K562 (cell line): ENCODE data around the gene EME1. TPM values are rescaled to one million over a fixed set of nuclear protein-coding genes. Genes with fewer than 3 reads are reported as not detected.

ENCODE experiments used
- C11orf30 ChIP-seq: fragments of 450-650 bp; IDR thresholded peaks from 2 replicates; pipeline ENCODE4 v1.6.1; 2016; ENCODE audit warnings: low read depth, mild to moderate bottlenecking
- CBX1 ChIP-seq: sonication (generic); IDR thresholded peaks from 2 replicates; pipeline ENCODE4 v1.6.1; 2016; ENCODE audit warnings: antibody characterized with exemption, low read depth, mild to moderate bottlenecking
- CHCHD3 ChIP-seq: fragments of 250-450 bp; sonication (Bioruptor Pico); IDR thresholded peaks from 2 replicates; pipeline ENCODE4 v2.1.2; 2022; ENCODE audit warnings: mild to moderate bottlenecking
- ESRRB ChIP-seq: fragments of 250-450 bp; sonication (Bioruptor Pico); IDR thresholded peaks from 2 replicates; pipeline ENCODE4 v1.5.0; 2020; ENCODE audit warnings: mild to moderate bottlenecking, moderate library complexity, borderline replicate concordance
- GABPB2 ChIP-seq: fragments of 250-450 bp; sonication (Bioruptor Pico); conservative IDR thresholded peaks from 2 replicates; pipeline ENCODE4 v1.5.1; 2021; ENCODE audit warnings: mild to moderate bottlenecking
- GTF2F1 ChIP-seq: IDR thresholded peaks from 2 replicates; pipeline ENCODE4 v1.6.1; 2011; ENCODE audit warnings: low read depth, low read length, improper control_type of control experiment
- HDAC1 ChIP-seq, 2 experiments: fragments of 450-650 bp; IDR thresholded peaks; 2 replicates each; pipeline ENCODE4 v1.6.1; 2016 to 2017; ENCODE audit warnings: inconsistent platforms in 1 of 2, mild to moderate bottlenecking in 1 of 2, moderate library complexity in 1 of 2
- KLF10 ChIP-seq: fragments of 250-450 bp; sonication (Bioruptor Pico); IDR thresholded peaks from 2 replicates; pipeline ENCODE4 v1.6.1; 2021; ENCODE audit warnings: matching md5 sums
- KLF16 ChIP-seq: IDR thresholded peaks from 2 replicates; pipeline ENCODE4 v1.6.1; 2016; ENCODE audit warnings: antibody characterized with exemption
- PTRF ChIP-seq: fragments of 450-650 bp; IDR thresholded peaks from 2 replicates; pipeline ENCODE4 v1.6.1; 2016; ENCODE audit warnings: mild to moderate bottlenecking, missing genetic modification characterization, missing compliant biosample characterization
- RBM25 ChIP-seq: fragments of 200-400 bp; formaldehyde crosslinking; IDR thresholded peaks from 2 replicates; pipeline ENCODE4 v1.6.1; 2018; ENCODE audit warnings: low read length, low read depth, moderate library complexity; ENCODE audit not compliant: severe bottlenecking
- SMARCC2 ChIP-seq: fragments of 450-650 bp; IDR thresholded peaks from 2 replicates; pipeline ENCODE4 v1.6.1; 2017; ENCODE audit warnings: antibody characterized with exemption, moderate library complexity, mild to moderate bottlenecking, low read depth
- TAL1 ChIP-seq: fragments of 450-650 bp; IDR thresholded peaks from 2 replicates; pipeline ENCODE4 v1.6.1; 2016; ENCODE audit warnings: mild to moderate bottlenecking
- TARDBP ChIP-seq: fragments of 450-650 bp; IDR thresholded peaks from 2 replicates; pipeline ENCODE4 v1.6.1; 2016
- ZNF146 ChIP-seq: IDR thresholded peaks from one replicate; pipeline ENCODE4 v1.6.1; 2018; ENCODE audit warnings: missing compliant biosample characterization; ENCODE audit not compliant: unreplicated experiment
- ZNF57 ChIP-seq: fragments of 450-650 bp; formaldehyde crosslinking; IDR thresholded peaks from 2 replicates; pipeline ENCODE4 v1.4.0; 2020; ENCODE audit warnings: mild to moderate bottlenecking, moderate library complexity
- ZNF584 ChIP-seq: fragments of 200-800 bp; sonication (Bioruptor generic); IDR thresholded peaks from 2 replicates; pipeline ENCODE4 v1.6.1; 2016; ENCODE audit warnings: low read depth, mild to moderate bottlenecking, missing genetic modification characterization, missing compliant biosample characterization
- polyA plus RNA-seq, 8 experiments: library from polyadenylated mRNA; depleted of rRNA in 4 of 8; stranded (reverse) in 5 of 8; unstranded in 3 of 8; fragments of >200 nt; fragmentation: Nextera tagmentation in 2 of 8; fragmentation: Illumina TruSeq in 1 of 8; extraction: Ambion mirVana in 2 of 8; extraction: Trizol in 1 of 8; gene quantifications; 2 replicates each; pipeline versions ENCODE4 v1.2.1 to v1.2.3, GENCODE V29; 2011 to 2014; ENCODE audit warnings: inconsistent platforms in 1 of 8, missing spikeins in 1 of 8
- total RNA-seq, 7 experiments: library from RNA; depleted of rRNA in 6 of 7; stranded (reverse); fragments of >200 nt in 6 of 7; fragmentation: Illumina TruSeq in 2 of 7; extraction: Trizol in 2 of 7; gene quantifications; 2 replicates each; pipeline versions ENCODE4 v1.2.1 to v1.2.3, GENCODE V29; 2011 to 2021; ENCODE audit warnings: low replicate concordance in 1 of 7
- TF ChIP-seq, protein P1 (sequence below): sonication (generic); formaldehyde crosslinking; IDR thresholded peaks from 2 replicates; pipeline ENCODE4 v1.8.1; 2022; ENCODE audit warnings: missing genetic modification reagents
- TF ChIP-seq, protein P2 (sequence below): fragments of 450-650 bp; formaldehyde crosslinking; IDR thresholded peaks from 2 replicates; pipeline ENCODE4 v1.4.0; 2020; ENCODE audit warnings: mild to moderate bottlenecking, moderate library complexity
- TF ChIP-seq, protein P3 (sequence below): fragments of 250-450 bp; sonication (Bioruptor Pico); IDR thresholded peaks from 2 replicates; pipeline ENCODE4 v1.5.0; 2021; ENCODE audit warnings: mild to moderate bottlenecking, moderate library complexity
- TF ChIP-seq, protein P4 (sequence below): fragments of 450-650 bp; IDR thresholded peaks from 2 replicates; pipeline ENCODE4 v1.6.1; 2018; ENCODE audit warnings: mild to moderate bottlenecking, low read depth; ENCODE audit not compliant: partially characterized antibody

The EME1 gene
- total and polyA plus RNA-seq, 9 of the 15 experiments (the other 6 are each of a cell fraction or from before 2014, with no cell fraction given): 14.6 to 44.1 (median 24.0) TPM

DNA sequence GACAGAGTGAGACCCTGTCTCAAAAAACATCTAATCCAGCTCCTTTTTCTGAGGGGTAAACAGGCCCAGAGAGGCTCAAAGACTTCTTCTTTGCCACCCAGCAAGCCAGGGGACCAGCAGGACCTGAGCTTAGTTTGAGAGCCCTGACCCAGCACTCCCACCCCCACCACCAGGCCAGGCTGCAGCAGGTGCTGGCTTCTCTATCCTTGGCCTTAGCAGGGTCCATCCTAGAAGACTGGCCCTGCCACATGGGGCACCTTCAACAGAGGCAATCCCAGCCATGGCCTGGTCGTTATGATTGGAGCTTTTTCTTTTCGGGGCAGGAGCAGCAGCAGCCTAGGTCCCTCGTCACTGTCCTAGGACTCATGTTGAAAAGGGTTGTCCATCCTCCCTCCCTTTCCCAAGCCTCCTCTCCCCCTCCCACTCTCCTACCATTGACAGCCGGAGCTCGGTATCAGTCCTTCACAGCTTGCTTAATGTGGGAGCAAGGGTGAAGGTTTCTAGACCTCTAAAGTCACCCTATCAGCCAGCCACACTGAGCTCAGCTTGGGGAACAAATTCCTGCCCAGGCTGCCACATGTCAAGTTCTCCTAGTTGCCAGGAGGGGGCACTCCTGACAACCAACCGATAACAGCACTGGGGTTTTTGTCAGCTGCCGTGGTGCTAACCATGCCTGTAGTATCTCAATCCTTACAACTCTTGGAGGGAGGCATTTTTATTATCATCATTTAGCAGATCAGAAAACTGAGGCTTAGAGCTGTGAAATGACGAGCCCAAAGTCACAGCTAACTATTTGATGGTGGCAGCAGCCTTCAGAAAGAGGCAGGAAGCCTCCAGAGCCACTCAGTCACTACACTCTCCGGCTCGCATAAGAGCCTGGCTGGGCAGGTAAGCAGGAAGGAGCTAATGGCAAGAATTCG is 11.2 kb upstream of the EME1 start (continued):
- TF ChIP-seq, protein P1, sequence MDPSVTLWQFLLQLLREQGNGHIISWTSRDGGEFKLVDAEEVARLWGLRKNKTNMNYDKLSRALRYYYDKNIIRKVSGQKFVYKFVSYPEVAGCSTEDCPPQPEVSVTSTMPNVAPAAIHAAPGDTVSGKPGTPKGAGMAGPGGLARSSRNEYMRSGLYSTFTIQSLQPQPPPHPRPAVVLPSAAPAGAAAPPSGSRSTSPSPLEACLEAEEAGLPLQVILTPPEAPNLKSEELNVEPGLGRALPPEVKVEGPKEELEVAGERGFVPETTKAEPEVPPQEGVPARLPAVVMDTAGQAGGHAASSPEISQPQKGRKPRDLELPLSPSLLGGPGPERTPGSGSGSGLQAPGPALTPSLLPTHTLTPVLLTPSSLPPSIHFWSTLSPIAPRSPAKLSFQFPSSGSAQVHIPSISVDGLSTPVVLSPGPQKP (CRISPR knock-in tag): no peak
- TF ChIP-seq C11orf30 (no peak), TARDBP (no peak), TAL1 (peak; percentile 93), HDAC1 (IDR thresholded peaks at IDR 0.05) (peak in 1 of 2 experiments; percentile 86; a peak in 2 of 4 replicates), KLF16 (peak; percentile 85), CBX1 (no peak), ZNF57 (no peak), PTRF (no peak), GTF2F1 (no peak), ZNF584 (CRISPR knock-in tag) (no peak), CHCHD3 (no peak), SMARCC2 (0 out of 2 replicates have a peak, but pooled peaks have one; percentile 47), ZNF146 (CRISPR knock-in tag) (no peak), ESRRB (CRISPR knock-in tag) (no peak), KLF10 (no peak), RBM25 (no peak), GABPB2 (CRISPR knock-in tag) (no peak)
- TF ChIP-seq, protein P2, sequence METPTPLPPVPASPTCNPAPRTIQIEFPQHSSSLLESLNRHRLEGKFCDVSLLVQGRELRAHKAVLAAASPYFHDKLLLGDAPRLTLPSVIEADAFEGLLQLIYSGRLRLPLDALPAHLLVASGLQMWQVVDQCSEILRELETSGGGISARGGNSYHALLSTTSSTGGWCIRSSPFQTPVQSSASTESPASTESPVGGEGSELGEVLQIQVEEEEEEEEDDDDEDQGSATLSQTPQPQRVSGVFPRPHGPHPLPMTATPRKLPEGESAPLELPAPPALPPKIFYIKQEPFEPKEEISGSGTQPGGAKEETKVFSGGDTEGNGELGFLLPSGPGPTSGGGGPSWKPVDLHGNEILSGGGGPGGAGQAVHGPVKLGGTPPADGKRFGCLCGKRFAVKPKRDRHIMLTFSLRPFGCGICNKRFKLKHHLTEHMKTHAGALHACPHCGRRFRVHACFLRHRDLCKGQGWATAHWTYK (CRISPR knock-in tag): no peak
- TF ChIP-seq, protein P3, sequence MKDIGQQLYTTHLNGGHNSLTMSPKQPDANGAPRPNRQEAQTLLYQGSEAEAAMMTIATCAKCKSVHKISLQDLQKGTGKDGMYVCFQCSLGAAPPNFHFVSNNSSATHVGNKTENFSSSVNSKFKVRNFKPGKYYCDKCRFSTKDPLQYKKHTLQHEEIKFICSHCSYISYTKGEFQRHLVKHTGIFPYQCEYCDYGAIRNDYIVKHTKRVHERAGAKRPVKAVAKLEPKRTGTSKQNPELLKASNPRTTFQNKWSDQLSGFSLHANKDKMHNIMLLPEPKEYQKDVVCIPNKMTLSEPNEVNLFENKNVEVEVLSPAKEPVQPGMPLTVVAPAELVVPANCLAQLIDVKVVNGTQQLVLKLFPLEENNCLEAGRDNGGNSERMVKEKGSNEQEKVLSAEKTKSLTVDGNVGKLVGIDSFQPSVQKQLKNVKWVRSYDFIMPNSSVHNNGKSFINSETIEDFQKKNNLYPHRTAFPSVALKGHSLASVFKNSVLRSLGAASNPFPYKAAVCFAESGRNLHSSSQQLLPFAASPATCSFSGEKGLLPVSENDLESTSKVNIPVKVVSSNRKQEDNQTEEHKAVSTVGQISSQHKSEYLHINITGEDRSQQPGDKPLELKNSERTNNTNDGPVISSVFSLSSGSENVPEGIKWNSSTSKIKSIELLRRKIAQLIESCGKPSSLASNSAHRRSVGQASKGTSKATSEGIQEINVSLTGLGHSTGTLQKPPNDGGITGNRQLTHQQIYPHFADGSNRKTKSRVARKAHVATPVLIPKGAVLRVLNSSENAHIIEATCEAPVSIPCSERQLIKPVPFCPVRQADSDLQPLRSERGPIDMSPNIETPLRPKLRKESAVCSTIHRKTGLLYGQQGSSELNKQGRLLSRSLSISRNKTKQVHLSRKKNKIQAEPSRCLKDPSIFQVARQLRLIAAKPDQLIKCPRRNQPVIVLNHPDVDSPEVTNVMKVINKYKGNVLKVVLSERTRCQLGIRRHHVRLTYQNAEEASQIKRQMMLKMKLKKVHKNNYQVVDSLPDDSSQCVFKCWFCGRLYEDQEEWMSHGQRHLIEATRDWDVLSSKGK (CRISPR knock-in tag): no peak
- TF ChIP-seq, protein P4, sequence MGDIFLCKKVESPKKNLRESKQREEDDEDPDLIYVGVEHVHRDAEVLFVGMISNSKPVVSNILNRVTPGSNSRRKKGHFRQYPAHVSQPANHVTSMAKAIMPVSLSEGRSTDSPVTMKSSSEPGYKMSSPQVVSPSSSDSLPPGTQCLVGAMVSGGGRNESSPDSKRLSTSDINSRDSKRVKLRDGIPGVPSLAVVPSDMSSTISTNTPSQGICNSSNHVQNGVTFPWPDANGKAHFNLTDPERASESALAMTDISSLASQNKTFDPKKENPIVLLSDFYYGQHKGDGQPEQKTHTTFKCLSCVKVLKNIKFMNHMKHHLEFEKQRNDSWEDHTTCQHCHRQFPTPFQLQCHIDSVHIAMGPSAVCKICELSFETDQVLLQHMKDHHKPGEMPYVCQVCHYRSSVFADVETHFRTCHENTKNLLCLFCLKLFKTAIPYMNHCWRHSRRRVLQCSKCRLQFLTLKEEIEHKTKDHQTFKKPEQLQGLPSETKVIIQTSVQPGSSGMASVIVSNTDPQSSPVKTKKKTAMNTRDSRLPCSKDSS: no peak
